ENCODE measurements around the gene RADIL.

RADIL gene

DNA sequence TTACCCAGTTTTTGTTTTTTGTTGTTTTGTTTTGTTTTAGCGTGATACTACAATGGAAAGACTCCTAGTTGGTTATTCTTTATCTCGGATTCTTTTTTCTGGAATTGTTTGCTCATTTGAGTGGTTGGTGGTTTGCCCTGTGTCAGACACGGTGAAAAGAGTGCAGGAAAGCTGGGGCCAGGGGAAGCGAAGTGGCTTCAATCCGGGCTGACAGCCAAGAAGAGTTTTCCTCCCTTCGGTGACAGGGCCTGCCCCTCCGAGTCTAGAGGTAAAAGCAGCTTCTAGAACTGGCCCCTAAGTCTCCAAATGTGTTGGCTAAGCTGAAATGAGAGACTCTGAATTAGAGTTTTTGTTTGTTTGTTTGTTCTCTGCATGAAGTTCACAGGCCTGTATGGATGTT lies 113.8 kb downstream of the RADIL start:
- H3K4me3 ChIP-seq (ENCODE audit: low read depth, low read length) = no peak overlapping the region
- DNase-seq (ENCODE audit: low read depth) = no peak

DNA sequence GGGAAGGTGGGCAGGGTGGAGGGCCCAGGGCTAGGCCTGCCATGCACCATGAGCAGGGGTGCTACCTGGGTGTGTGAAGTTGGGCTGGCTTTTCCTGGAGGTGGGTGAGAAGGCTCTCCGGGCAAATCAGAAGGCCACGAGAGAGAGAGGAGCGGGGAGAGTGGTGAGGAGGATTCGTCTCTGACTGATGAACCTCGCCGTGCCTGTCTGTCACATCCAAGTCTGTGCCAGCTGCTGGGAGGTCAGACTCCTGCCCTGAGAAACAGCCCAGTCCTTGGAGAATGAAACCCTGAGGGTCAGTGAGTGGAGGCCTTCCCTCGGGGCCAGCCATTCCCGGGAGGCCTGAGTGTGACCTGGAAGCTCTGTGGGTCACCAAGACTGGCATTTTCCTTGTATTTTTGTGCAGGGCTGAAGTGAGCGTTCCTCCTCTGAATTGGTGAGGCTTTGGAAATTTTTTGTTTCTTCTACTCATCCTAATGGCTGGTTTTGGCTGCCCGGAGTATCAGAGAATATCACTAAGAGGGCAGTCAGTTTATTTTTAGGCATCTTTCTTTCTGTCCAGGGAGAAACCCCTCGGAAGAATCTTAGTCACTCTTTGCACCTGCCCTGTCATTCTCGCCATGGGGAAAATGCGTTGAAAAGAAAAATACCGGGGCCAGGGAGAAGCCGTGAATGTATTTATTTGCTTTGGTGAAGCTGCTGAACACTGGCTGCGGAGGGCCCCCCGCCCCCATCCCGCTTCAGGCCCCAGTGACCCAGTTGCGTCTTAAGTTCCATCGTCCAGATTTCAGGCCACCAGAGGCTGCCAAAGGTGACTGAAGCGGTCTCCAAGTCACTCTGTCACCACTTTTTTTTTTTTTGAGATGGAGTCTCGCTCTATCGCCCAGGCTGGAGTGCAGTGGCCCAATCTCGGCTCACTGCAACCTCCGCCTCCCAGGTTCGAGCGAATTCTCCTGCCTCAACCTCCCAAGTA lies 114.6 kb downstream of the RADIL start:
- no peak for DNase-seq (ENCODE audit: low read depth)
- H3K4me3 ChIP-seq (ENCODE audit: low read depth, low read length) = no peak overlapping the region

DNA sequence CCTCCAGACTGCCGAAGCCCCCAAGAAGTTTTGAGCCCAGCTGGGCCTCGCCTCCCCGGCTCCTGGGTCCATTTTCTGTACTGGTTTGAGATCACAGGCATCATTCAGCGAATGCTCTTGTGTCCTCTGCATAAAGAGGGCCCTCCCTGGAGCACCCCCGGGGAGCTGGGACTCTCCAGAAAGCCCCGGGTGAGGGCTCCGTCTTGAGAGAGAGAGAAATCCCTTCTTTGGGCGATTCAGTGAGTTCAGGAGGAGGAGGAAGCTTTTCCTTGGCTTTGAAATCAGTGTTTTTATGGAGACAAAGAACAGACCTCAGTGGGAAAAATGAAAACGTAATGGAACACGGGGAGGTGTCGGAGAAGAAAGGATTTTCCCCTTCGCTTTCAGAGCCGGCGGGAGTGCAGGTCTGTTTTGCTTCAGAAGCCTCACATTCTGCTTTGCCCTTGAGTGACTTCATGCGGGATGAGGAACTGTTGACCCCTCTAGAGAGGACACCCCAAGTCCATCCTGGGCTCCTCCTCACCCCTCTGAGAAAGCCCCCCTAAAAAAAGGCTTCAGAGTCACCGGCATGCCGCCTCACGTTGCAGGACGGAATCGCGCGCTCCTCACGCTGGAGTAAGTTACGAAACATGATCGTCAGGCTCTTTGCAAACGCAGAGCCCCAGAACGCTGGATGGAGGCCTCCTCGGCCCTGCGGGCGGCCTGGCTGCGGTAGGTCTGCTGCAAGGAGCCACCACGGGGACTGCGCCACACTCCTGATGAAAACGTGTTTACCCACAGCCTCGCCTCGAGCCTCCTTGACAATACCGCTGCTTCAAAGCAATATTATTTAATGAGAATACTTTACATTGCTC lies 116.6 kb downstream of the RADIL start:
- H3K4me3 ChIP-seq (ENCODE audit: low read depth, low read length) = no peak overlapping the region
- DNase-seq (ENCODE audit: low read depth) = no peak

DNA sequence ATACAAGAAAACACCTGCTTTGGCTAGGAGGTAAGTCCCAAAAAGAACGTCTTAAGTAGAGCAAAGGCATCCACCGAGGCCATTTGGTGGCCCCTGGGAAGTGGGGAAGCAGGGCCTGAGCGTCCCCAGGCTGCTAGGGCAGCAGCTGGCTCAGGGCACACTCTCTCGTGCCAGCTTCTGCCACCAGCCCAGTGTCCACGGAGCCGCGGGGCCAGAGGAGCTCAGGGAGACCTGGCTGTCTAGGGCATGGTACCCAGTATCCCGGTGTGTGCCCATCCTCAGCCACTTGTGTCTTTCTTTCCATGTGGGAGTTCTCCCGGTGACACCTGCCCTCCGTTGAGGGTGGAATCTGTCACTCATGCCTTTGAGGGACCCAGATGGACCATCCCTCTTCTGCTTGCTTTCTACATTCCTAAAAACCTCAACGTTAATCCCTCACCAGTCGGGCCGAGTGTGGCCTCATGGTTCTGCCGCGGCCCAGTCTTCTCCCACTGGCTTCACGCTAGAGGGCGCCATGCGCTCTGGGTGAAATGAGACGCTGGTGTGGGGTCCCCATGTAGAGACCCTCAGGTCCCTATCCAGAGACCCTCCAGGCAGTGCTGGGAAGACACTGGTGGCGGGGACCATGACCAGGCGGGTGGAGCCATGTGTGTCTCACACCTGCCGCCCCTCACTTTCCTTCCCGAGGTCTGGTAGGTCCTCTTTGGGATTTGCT lies 117.6 kb downstream of the RADIL start:
- no peak for DNase-seq (ENCODE audit: low read depth)
- H3K4me3 ChIP-seq (ENCODE audit: low read depth, low read length) = no peak overlapping the region

DNA sequence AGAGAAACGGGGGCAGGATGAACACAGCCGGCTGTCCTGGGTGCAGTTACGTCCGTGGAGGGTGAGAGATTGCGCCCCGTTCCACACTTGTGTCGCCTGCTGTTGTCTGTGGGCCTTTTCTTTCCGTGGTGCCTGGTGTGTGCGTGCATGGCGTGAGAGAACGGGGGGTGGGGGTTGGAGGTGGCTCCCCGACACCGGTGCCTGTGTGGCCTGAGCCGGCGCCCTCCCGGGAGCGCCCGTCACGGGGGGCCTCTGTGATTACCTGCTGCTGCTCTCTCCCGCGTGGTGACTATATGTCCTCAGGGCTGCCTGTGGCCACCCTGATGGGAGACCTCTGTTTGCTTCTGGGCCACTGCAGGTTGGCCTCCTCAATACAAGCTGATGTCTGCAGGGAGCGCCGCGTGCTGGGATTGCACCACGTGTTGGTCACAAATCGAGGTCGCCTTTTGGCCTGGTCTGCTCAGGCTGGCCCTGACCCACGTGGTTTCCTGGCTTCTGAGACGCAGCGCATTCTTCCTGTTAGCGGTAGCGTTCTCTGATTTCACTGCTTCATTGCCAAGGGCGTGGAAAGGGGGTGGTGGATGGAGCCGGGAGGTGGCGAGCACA lies 119.0 kb downstream of the RADIL start:
- H3K4me3 ChIP-seq (ENCODE audit: low read depth, low read length) = no peak overlapping the region
- DNase-seq (ENCODE audit: low read depth) = no peak

DNA sequence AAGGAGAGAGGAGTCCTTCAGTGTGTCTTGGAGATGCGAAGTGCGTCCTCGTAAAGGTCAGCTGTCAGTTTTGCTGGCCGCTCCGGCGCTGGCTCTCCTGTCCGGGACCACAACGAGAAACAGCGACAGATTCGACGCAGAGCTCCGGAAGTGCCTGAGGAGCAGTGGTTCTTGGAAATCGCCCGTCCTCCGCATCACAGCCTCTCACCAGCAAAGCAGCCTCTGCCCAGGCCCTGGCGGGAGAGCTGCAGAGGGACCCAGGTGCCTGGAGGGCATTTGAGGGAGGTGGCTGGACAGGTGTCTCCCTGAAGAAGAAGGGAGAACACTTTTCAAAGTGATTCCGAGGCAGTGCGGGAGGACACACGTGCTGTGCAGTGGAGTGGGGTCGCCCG lies 119.7 kb downstream of the RADIL start:
- no peak overlapping the region for H3K4me3 ChIP-seq (ENCODE audit: low read depth, low read length)
- no peak for DNase-seq (ENCODE audit: low read depth)

DNA sequence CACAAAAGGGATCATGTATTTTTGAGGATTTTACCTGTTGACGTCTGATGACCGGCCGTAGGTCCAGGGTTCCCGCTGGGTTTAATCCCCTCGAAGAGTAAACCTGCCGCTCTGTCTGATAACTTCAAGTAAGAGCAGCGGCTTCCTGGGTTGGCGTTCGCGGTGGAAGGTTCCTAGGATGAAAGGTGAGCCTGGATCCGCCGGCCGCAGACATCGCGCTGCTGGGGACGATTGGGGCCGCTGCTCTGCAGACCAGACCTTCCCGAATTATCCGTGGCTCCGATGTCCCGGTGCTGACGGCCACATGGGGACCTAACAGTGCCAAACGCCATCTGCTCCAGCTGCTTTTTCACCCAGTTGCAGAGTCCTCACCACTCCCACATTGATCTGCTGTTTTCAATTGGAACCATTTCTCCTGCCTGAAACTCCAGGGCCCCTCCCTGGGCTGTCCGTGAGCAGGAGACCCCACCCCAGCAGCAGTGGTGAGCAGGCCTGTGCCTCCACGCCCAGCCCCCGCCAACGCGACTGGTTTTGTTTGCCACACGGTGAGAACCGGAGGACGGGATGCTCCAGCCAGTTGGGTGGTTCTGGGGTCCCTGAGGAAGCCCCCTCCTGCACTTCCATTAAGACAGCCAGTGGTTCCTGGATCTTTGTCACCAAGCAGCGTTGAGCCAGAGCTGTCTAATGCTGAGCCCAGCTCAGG lies 120.3 kb downstream of the RADIL start:
- H3K4me3 ChIP-seq (ENCODE audit: low read depth, low read length) = no peak overlapping the region

DNA sequence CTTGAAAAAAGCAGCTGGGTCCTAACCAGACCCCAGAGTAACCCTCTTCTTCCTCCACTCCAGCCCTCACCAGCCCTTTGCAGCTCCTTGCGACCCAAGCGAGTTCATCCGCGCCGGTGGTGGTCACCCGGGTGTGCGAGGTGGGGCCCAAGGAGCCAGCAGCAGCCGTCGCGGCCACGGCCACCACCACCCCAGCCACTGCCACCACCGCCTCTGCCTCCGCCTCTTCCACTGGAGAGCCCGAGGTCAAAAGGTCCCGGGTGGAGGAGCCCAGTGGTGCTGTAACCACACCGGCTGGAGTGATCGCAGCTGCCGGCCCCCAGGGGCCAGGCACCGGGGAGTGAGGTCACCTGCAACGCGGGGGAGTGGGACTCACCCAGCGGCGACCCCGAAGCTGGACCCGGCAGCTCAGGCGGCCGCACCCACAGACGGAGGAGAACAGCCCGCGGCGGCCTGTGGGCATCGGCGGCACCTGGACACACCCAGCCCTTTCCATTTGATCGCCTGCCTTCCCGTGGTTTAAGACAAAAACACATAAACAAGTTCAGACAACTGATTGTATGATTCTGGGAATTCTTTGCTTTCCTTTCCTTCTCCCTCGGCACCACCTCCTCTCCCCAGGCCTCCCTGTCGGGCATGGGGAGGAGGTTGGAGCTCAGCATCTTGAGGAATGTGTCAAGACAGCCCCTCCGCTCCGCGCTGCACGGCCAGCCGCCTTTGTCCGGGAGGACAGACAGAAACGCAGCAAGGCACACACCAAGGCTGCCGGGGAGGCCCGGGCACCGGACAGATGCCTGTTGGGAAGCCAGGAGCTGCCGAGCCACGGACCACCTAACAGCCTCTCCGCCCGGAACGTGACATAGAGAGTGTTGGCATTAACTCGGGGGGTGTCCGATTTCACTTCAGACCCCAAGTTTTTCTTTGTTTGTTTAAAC lies 121.1 kb downstream of the RADIL start:
- no peak overlapping the region for H3K4me3 ChIP-seq (ENCODE audit: low read depth, low read length)
- no peak for DNase-seq (ENCODE audit: low read depth)

More for the DNA sequence above, 120.3 kb downstream of the RADIL start:
- no peak for DNase-seq (ENCODE audit: low read depth)

DNA sequence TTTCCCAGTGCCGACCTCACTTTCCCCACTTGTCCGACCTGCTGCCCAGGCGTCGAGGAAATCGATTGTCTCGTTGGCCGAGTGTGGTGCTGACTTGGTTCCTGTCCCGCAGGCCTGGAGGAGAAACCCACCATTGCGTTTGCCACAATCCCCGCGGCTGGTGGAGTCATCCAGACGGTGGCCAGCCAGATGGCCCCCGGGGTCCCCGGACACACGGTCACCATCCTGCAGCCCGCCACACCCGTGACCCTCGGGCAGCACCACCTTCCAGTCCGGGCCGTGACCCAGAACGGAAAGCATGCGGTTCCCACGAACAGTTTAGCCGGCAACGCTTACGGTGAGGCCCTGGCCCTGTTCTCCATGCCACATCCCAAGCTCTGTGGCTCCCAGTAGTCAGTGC lies 122.6 kb downstream of the RADIL start:
- H3K4me3 ChIP-seq (ENCODE audit: low read depth, low read length) = no peak overlapping the region
- no peak for DNase-seq (ENCODE audit: low read depth)

DNA sequence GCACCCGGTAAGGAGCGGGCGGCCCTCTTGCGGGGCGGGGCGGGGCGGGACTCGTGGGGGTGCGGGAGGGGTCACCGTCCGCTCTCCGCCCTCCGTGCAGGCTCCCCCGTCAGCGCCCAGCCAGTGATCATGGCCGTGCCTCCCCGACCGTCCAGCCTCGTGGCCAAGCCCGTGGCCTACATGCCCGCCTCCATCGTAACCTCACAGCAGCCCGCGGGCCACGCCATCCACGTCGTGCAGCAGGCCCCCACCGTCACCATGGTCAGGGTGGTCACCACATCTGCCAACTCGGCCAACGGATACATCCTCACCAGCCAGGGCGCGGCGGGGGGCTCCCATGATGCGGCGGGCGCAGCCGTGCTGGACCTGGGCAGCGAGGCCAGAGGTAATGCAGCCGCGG lies 124.3 kb downstream of the RADIL start:
- DNase-seq (ENCODE audit: low read depth) = no peak

DNA sequence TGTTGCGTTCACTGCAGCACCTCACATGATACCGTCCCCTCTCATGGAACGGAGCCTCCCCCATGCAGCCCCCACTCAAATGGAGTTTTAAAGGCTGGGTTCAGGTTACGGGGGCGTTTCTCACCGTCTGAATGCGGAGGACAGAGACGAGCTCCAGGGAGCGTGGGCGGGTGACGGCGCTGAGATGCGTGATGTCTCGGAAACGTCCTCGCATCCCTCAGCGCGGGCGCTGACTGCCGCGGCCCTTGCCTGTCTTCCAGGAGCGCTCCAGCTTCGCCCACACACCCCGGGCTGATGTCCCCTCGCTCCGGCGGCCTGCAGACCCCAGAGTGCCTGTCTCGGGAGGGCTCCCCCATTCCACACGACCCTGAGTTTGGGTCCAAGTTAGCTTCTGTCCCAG lies 124.7 kb downstream of the RADIL start:
- DNase-seq (ENCODE audit: low read depth) = no peak
- no peak overlapping the region for H3K4me3 ChIP-seq (ENCODE audit: low read depth, low read length)

More for the DNA sequence above, 124.3 kb downstream of the RADIL start:
- H3K4me3 ChIP-seq (ENCODE audit: low read depth, low read length) = no peak overlapping the region

DNA sequence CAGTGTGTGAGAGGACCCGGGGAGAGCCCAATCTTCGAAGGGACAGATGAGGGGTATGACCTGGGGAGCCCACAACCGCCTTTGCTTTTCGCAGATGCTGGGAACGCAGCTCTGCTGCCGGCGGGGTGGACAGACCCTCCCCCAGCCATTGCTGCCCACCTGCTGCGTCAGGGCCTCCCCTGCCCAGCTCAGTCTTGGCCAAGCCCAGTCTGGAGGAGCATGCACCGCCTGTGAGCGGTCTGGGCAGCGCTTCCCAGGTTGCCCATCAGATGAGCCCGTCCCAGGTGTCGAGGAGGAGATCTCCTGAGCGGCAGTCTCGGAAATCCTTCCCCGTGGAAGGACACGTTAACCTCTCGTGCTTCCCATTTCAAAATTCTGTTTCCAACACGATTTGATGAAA lies 125.4 kb downstream of the RADIL start:
- DNase-seq (ENCODE audit: low read depth) = no peak
- H3K4me3 ChIP-seq (ENCODE audit: low read depth, low read length) = no peak overlapping the region

DNA sequence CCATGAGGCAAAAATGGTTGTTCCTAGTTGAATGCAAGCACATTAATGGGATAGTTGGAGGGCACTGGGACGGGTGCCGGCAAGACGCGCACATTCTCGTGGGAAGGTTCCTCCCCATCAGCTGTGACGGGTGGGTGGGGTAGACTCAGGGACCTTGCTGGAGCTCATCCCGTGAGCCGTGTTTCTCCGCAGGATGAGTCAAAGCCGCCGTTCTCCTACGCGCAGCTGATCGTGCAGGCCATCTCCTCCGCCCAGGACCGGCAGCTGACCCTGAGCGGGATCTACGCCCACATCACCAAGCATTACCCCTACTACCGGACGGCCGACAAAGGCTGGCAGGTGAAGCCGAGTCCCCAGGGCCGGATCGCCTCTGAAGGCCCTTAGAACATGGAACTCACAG lies 128.5 kb downstream of the RADIL start:
- DNase-seq (ENCODE audit: low read depth) = no peak
- H3K4me3 ChIP-seq (ENCODE audit: low read depth, low read length) = no peak overlapping the region

DNA sequence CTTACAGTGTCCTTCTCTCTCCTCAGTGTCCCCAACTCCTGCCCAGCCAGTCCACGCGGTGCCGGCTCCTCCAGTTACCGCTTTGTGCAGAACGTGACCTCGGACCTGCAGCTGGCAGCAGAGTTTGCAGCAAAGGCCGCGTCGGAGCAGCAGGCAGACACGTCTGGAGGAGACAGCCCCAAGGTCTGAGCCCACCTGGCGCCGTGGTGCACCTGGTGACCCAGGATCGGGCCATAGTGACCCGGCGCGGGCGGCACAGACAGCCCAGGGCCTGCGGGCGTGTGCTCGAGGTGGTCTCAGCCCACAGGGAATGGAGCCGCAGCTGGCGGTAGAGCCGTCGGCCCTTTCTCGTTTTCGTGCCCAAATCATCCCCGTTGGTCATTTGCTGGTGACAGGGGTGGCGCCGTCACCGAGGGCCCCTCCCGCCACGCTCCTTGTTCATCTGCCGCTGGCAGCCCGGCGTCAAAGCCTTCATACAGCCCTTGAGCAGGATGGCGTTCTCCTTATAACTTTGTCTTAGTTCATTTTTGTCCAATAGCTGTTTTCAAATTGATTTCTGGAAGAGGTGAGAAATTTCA lies 129.0 kb downstream of the RADIL start:
- DNase-seq (ENCODE audit: low read depth) = no peak
- H3K4me3 ChIP-seq (ENCODE audit: low read depth, low read length) = no peak overlapping the region

DNA sequence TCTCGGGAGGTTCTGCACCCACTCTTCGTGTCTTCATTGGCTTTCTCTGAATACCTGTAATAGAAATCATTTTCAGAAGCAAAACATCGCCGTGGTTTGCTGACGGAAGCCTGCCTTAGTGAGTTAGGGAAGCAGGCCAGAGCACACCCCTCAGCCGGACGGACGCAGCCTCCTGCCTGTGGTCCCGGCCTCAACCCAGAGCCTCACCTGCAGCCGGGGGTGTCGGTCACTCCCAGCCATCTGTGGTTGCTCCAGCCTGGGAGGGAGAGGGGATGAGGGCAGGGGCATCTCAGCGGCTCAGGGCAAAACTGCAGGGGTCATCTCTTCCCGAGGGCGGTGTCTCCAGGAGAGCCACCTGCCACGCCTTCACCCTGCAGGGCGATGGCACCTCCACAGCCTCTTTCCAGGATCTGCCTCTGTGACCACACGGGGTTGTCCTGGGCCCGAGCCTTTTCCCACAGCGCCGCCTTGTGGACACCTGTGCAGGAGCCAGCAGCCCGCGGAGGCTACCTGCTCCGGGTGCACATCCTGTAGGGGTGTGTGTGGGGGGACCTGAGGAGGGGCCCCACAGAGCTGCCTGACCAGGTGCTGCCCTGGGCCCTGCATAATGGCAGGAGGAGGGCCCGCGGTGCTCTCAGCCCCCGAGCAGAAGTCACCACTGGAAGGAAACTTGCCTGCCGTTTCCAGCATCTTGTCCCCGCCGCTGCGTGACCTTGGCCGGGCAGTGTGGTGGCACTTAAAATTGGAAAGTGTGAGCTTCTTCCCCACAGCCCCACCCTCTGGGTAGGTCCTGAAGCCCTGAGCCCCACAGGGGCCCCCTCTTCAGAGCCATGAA lies 129.7 kb downstream of the RADIL start:
- no peak overlapping the region for H3K4me3 ChIP-seq (ENCODE audit: low read depth, low read length)
- no peak for DNase-seq (ENCODE audit: low read depth)

DNA sequence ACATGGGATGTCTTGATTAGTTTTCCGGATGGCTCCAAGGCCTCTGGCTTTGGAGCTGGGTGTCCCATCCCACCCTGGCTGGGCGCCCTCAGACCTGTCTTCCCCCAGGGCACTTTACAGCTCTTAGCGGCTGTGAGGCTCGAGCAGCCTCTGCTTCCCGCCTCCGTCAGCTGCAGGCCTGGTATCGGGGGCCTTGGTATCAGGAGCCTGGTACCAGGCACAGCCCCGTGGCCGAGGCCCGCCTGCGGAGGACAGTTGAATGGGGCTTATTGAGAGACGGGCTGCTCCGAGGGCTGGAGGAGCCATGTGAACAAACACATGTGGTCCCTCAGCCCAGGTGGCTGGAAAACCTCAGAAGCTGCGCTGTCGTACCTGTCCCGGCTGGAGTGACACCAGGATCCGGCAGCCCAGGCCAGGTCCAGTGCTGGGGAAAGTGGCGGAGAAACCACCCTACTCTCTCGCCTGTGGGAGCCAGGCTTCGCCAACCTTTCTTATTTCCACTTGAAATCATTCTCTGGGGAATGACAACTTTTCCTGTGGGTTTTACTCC lies 132.0 kb downstream of the RADIL start:
- H3K4me3 ChIP-seq (ENCODE audit: low read depth, low read length) = no peak overlapping the region
- no peak for DNase-seq (ENCODE audit: low read depth)

Data from skeletal muscle cell (primary cell).